ENCODE measurements around the gene GHDC.

The GHDC gene

GRCh38 chr17:42185621-42185930 lies 8.7 kb downstream of the GHDC start:
- H3K4me3 ChIP-seq (ENCODE audit: low read length), result no peak overlapping the region
- DNase-seq (ENCODE audit: low read depth), result no peak
- no peak for TF ChIP-seq CTCF (conservative IDR thresholded peaks at IDR 0.05; ENCODE audit: low read depth, low read length)

GRCh38 chr17:42184713-42185620 lies 9.3 kb downstream of the GHDC start, which contains the start of gene HCRT:
TSS of gene HCRT (minus strand) at chr17:42185452. CDS start at chr17:42185365, 87 bp downstream.
- no peak for TF ChIP-seq CTCF (conservative IDR thresholded peaks at IDR 0.05; ENCODE audit: low read depth, low read length)
- H3K4me3 ChIP-seq (ENCODE audit: low read length), result no peak within 1 kb of the TSS
- no peak for DNase-seq (ENCODE audit: low read depth)

GRCh38 chr17:42183741-42184711 lies 10.3 kb downstream of the GHDC start:
- TF ChIP-seq CTCF (conservative IDR thresholded peaks at IDR 0.05; ENCODE audit: low read depth, low read length), result peak; percentile 62
- H3K4me3 ChIP-seq (ENCODE audit: low read length), result peak overlapping the region; percentile 61
- DNase-seq (ENCODE audit: low read depth), result no peak

- peak; percentile 31 for DNase-seq (ENCODE audit: low read depth)
- no peak for TF ChIP-seq CTCF (conservative IDR thresholded peaks at IDR 0.05; ENCODE audit: low read depth, low read length)
- peak overlapping the region; percentile 61 for H3K4me3 ChIP-seq (ENCODE audit: low read length)
These were observed 11.2 kb downstream of the GHDC start for GRCh38 chr17:42182927-42183734.

GRCh38 chr17:42181851-42182207 lies 12.5 kb downstream of the GHDC start:
- no peak for TF ChIP-seq CTCF (conservative IDR thresholded peaks at IDR 0.05; ENCODE audit: low read depth, low read length)
- DNase-seq (ENCODE audit: low read depth), result no peak
- no peak overlapping the region for H3K4me3 ChIP-seq (ENCODE audit: low read length)

GRCh38 chr17:42180922-42181850 lies 13.1 kb downstream of the GHDC start, which contains the start of gene KCNH4:
TSS of gene KCNH4 (minus strand) at chr17:42181142. CDS start at chr17:42180945, 197 bp downstream.
- H3K4me3 ChIP-seq (ENCODE audit: low read length), result no peak within 1 kb of the TSS
- no peak for DNase-seq (ENCODE audit: low read depth)
- peak; percentile 48 for TF ChIP-seq CTCF (conservative IDR thresholded peaks at IDR 0.05; ENCODE audit: low read depth, low read length)
